Prostate gland (tissue), 2 donors: ENCODE results near the gene RSRP1.

Experiments
- CTCF ChIP-seq, 4 experiments: fragments of 200-600 bp in 2 of 4; fragments of 450-650 bp in 2 of 4; sonication (generic) in 2 of 4; IDR thresholded peaks; 1 replicate in 3 of 4; 2 replicates in 1 of 4; pipeline ENCODE4 v1.5.1; 2016 to 2019; ENCODE audit warnings: antibody characterized with exemption in 4 of 4, mild to moderate bottlenecking in 2 of 4, moderate library complexity in 2 of 4
- POLR2A ChIP-seq: fragments of 450-650 bp; IDR thresholded peaks from one replicate; pipeline ENCODE4 v1.6.1; 2016; ENCODE audit warnings: antibody characterized with exemption, mild to moderate bottlenecking
- POLR2AphosphoS5 ChIP-seq: sonication (generic); formaldehyde crosslinking; IDR thresholded peaks from one replicate; pipeline ENCODE4 v1.6.1; 2017; ENCODE audit warnings: antibody characterized with exemption

DNA sequence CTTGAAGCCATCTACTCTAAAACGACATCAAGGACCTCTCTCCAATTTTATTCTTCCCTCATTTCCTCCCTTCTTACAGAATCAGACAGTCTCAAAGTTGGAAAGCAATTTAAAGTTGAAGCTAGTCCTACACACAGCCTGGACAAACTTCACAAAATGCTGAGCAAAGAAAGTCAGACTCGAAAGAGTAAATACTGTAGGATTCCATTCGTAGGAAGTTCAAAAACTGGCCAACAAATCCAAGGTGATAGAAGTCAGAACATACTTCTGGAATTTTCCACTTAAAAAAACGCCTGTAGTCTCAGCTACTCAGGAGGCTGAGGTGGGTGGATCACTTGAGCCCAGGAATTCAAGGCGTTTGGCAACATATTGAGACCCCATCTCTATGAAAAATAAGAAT, 34.5 kb downstream of the RSRP1 start:
- TF ChIP-seq CTCF (IDR thresholded peaks at IDR 0.05): no peak
- TF ChIP-seq POLR2A: no peak
- TF ChIP-seq POLR2AphosphoS5: no peak
